Fibroblast of upper back skin (primary cell): ENCODE results near the gene TGM3.
"Not testable (repeated sequence)": the region's sequence is repeated elsewhere in the genome, so short reads cannot be mapped to it uniquely, and the experiment has no call there.

Experiments used
- DNase-seq: peaks from one replicate; pipeline ENCODE4 v3.0.0-alpha.2; 2013

The TGM3 gene

DNA sequence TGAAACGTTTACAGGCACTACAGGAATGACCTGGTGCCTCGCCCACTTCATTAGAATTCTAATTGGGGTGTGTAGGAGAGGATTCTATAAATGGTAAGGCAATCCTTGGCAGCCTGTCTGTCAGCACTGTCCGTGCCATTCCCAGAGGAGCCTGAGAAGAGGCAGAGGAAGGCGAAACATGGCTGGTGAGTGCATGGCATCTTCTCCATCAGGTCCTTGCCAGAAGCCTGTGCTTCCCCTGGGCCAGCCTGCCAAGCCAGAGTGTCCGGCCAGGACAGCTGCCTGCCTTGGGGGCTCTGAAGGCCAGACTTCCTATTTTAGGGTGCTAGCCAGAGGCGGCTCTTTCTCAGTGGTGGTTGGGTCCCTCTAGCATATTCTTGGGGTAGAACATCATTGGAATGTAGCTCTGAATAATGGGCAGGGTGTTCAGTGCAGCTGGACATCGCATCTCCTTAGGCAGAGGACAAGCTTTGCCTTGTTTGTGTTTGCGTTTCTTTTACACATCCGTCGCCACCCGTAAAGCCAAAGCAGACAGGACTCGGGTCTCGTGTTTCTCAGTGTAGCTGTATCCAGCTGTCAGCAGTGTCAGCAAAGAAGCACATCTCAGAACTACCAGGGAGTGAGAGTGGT, at the start of gene TGM3:
Gene TGM3 (plus strand): TSS at position 116 of the 630 bp plus-strand sequence. CDS start 63 bp downstream, at position 179.
- no peak for DNase-seq

- no peak for DNase-seq
These were observed 49.7 kb upstream of the TGM3 start for GRCh38 chr20:2246069-2246491.

- no peak for DNase-seq
These were observed 47.0 kb upstream of the TGM3 start for GRCh38 chr20:2248837-2249236.

- no peak for DNase-seq
These were observed 45.9 kb upstream of the TGM3 start for GRCh38 chr20:2249935-2250334.

DNA sequence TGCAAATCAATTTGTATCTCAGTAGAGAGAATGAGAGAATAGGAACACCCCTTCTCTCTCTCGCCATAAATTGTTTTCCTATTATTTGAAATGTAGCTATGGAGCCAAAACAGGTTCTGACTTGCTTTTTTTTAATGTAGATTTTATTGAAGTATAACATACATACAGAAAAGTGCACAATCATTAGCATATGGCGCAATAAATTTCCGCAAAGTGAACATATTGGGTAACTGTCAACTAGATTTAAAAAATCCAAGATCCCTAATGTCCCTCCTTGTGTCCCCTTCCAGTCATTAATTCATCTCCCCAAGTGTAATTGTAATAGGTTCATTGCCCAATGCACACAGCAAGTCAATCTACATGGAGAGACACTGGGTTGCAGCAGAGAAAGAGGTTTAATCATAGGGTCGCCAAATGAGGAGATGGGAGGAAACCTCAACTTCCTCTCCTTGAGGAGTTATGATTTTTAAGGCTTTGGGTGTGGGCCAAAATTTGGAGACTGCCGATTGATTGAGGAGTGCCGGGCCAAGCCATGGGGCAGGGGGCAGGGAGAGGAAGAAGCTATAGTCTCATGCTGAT, 43.3 kb upstream of the TGM3 start:
- no peak for DNase-seq

GRCh38 chr20:2253256-2253655, 42.5 kb upstream of the TGM3 start:
- no peak for DNase-seq

DNA sequence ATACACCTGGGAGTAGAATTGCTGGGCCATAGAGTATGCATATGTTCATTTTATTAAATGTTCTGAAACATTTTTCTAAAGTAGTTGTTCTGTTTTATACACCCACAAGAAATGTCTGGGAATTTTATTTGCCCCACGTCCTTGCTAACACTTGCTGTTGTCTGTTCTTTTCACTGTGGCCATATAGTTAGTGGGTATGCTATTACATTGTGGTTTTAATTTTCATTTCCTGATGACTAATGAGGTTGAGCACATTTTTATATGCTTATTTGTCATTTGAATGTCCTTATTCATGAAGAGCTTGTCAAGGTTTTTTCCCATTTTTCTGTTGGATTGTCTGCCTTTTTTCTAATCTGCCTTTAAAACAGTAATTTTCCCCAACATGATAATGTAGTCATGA, 41.5 kb upstream of the TGM3 start:
- DNase-seq, result no peak

GRCh38 chr20:2255926-2256531, 39.8 kb upstream of the TGM3 start:
- DNase-seq, result no peak

DNA sequence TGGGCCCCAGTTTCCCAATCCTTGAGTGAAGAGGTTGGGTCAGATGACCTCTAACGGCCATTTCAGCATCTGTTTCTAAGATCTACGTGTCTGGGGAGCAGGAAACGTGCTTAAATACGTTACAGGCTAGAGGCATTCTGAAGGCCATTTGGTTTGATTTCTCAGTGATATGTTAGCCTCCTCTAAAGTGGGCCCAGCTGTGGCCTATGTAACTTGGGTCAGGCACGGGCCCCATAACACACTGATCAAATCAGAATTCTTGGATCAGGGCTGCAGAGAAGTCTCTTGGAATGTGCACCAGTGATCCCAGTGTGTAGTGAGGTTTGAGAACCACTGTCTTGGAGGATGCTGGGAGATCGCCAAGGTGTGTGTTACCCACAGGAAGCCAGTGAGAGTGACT, 36.1 kb upstream of the TGM3 start:
- DNase-seq, result peak; percentile 15

DNA sequence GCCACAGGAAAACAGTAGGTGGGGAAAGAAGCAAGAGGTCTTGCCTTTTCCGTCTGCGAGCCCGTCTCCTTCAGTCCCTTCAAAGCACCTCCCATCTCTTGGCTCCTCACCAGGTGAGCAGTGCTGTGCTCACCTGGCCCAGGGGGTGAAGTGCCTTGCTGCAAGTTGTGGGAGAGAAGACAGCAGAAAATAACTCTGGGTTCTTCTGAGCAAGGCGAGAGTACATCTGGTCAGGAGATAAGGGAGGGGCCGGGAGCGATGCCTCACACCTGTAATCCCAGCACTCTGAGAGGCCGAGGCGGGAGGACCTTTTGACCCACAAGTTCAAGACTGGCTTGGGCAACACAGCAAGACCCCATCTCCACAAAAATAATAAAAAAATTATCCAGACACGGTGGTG, 35.6 kb upstream of the TGM3 start:
- DNase-seq, result no peak

DNA sequence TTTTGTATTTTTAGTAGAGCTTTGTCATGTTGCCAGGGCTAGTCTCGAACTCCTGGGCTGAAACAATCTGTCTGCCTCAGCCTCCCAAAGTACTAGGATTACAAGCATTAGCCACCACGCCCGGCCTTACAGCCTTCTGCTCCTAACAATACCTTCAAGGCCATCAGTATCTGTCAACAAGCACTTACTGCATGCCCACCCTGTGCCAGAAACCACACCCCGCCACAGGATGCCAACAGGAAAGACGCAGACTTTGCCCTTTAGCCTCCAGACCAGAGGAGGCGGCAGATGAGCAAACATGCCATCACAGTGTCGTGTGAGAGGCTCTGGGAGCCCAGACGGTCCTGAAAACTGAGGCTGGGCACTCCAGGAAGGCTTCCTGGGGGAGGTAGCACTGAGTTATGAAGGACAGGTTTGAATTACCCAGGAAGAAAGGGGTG, 34.7 kb upstream of the TGM3 start:
- no peak for DNase-seq

DNA sequence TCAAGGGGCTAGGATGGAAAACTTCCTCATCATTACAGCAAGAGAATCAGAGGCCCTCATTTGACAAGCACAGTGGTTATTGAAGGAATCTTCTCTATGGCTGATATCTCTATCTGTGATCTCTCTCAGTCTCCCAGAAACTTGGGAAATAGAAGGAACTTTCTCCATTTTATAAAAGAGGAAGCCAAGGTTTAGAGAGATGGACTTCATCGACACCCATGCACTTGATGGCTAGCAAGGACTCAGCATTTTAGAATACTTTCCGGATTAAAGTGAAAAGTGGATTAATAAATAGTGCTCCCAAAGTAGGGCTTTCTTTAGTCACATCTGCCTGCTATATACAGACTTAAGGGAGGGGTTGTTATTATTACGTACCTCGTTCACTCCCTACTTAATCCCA, 34.2 kb upstream of the TGM3 start:
- no peak for DNase-seq

- DNase-seq, result no peak
These were observed 31.7 kb upstream of the TGM3 start for GRCh38 chr20:2264118-2264517.

- not testable (repeated sequence) for DNase-seq
These were observed 31.0 kb upstream of the TGM3 start for GRCh38 chr20:2264621-2265374.

DNA sequence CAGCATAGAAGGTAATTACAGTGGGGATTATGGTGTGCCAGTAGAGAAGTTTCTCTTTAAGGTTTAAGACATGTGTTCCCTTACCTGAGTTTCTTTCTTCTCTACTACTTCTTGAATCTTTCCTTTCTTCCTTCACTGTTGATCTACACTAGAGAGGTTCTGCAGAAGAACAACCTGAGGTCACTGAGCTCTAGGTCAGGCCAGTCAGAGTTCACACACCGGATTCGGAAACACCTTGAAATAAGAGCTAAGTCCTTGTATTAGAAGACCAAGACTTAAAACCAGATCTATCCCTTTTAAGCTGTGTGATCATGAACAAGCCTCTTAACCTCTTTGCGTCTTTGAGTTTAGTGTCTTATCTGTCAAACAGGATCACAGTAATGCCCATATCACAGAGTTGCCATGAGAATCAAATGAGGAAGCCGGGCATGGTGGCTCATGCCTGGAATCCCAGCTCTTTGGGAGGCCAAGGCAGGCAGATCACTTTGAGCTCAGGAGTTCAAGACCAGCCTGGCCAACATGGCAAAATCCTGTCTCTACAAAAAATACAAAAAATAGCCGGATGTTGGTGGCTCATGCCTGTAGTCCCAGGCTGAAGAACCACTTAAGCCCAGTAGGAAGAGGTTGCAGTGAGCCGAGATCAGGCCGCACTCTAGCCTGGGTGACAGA, 22.0 kb upstream of the TGM3 start:
- DNase-seq, result no peak

GRCh38 chr20:2276015-2276414, 19.8 kb upstream of the TGM3 start:
- DNase-seq, result no peak

DNA sequence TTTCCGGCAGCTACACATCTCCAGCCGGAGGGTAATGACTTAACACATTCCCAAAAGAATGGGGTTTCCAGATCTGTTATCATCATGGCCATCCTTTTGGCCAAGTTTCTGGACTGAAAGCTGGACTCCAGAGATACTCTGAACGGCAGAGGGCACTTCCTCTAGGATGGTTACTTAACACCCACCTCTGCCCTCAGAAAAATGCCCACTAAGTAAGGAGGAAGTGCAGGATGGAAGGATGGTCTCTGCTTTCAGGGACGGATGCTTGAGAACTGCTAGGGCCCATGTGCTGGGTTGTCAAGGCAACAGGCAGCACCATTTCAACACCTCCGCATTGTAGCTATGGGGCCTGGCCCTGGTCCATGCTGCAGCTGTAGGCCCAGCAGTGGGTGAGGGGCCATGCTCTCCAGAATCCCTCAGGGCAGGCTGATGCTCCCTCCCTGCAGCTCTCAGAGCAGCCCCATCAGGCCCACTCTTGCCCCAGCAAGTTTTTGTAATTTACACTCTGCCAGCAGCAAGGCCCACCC, 16.5 kb upstream of the TGM3 start:
- DNase-seq, result no peak

DNA sequence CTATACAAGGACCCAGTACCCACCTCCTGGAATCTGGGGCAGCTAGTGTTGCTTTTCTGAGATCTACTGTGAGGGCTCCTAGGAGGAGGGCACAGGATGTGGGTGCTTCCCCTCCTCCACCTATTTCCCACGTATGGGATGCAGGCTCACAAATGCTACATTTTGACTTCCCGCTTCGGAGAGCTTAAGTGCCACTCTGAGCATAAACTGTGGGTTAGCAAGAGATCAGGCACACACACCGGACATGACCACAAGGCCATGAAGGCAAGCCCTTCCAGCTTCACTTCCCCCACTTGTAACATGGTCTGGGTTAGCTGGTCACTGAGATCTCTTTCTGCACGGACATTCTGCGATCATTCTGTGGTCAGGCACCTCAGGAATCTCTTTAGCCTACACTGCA, 15.7 kb upstream of the TGM3 start:
- DNase-seq, result no peak

GRCh38 chr20:2281563-2281962, 14.2 kb upstream of the TGM3 start:
- DNase-seq, result no peak

GRCh38 chr20:2282181-2282580, 13.6 kb upstream of the TGM3 start:
- no peak for DNase-seq

DNA sequence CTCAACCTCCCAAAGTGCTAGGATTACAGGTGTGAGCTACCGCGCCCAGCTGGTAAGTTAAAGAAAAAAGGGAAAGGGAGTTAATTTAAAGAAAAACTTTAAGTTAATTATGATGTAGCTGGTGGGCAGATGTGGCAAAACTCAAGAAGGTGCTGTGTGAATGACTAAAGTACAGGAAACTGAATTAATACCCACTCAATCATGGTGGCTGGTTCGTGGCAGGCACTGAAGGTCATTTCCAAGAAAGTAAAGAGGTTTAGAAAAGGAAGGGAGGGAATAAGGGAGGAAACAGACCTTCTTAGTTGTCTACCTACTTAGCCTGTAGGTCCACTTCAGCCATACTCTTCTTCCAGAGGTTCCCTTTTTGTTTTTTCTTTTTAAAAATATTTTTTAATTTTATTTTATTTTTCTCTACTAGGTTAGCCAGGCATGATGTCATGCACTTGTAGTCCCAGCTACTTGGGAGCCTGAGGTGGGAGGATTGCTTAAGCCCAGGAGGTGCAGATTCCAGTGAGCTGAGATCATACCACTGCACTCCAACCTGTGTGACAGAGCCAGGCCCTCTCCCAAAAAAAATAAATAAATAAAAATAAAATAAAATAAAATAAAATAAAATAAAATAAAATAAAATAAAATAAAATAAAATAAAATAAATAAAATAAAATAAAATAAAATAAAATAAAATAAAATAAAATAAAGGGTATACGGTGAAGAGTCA, 11.9 kb upstream of the TGM3 start:
- peak; percentile 13 for DNase-seq

GRCh38 chr20:2285193-2285592, 10.6 kb upstream of the TGM3 start:
- no peak for DNase-seq
